GM12878 (cell line): ENCODE data around the gene GTSF1L. TPM values are rescaled to one million over a fixed set of nuclear protein-coding genes. Genes with fewer than 3 reads are reported as not detected.

Experiments used
- BACH1 ChIP-seq: fragments of 450-650 bp; IDR thresholded peaks from 2 replicates; pipeline ENCODE4 v1.6.1; 2017; ENCODE audit warnings: mild to moderate bottlenecking, borderline replicate concordance
- CTCF ChIP-seq, 3 experiments: IDR thresholded peaks in 2 of 3; conservative IDR thresholded peaks in 1 of 3; 2 replicates each; pipeline ENCODE4 v1.5.1; 2011; ENCODE audit warnings: low read depth in 3 of 3, low read length in 3 of 3, mild to moderate bottlenecking in 3 of 3, control low read depth in 2 of 3, moderate library complexity in 2 of 3, inconsistent platforms in 1 of 3, mixed read lengths in 1 of 3; ENCODE audit not compliant: control insufficient read depth in 2 of 3, insufficient read depth in 1 of 3; ENCODE audit errors: extremely low read depth in 1 of 3
- ETV6 ChIP-seq, 2 experiments: fragments of 450-650 bp in 1 of 2; IDR thresholded peaks in 1 of 2; conservative IDR thresholded peaks in 1 of 2; 2 replicates each; pipeline ENCODE4 v1.6.1; 2014; ENCODE audit warnings: antibody characterized with exemption in 1 of 2, borderline replicate concordance in 1 of 2, low read depth in 1 of 2, mild to moderate bottlenecking in 1 of 2, moderate library complexity in 1 of 2
- EZH2 ChIP-seq: IDR thresholded peaks from 2 replicates; pipeline ENCODE4 v1.6.1; 2012; ENCODE audit warnings: low read depth, mild to moderate bottlenecking, control low read depth, inconsistent platforms, low read length, borderline replicate concordance; ENCODE audit not compliant: control insufficient read depth
- FOXK2 ChIP-seq: fragments of 450-650 bp; IDR thresholded peaks from 2 replicates; pipeline ENCODE4 v1.6.1; 2017; ENCODE audit warnings: mild to moderate bottlenecking, moderate library complexity
- GATAD2B ChIP-seq: fragments of 450-650 bp; conservative IDR thresholded peaks from 2 replicates; pipeline ENCODE4 v1.6.1; 2017; ENCODE audit warnings: low read depth, mild to moderate bottlenecking, moderate library complexity
- HCFC1 ChIP-seq: fragments of 150-350 bp; IDR thresholded peaks from 2 replicates; pipeline ENCODE4 v1.6.1; 2014; ENCODE audit warnings: low read length
- IRF4 ChIP-seq: IDR thresholded peaks from 2 replicates; pipeline ENCODE4 v1.6.1; 2011; ENCODE audit warnings: low read depth, low read length
- KLF5 ChIP-seq: fragments of 450-650 bp; IDR thresholded peaks from 2 replicates; pipeline ENCODE4 v1.6.1; 2014; ENCODE audit warnings: mild to moderate bottlenecking; ENCODE audit not compliant: partially characterized antibody
- NFXL1 ChIP-seq: fragments of 450-650 bp; IDR thresholded peaks from 2 replicates; pipeline ENCODE4 v1.6.1; 2017; ENCODE audit warnings: antibody characterized with exemption, mild to moderate bottlenecking, borderline replicate concordance
- POLR2AphosphoS5 ChIP-seq: IDR thresholded peaks from 2 replicates; pipeline ENCODE4 v1.6.1; 2011; ENCODE audit warnings: mild to moderate bottlenecking, low read length, inconsistent platforms
- RCOR1 ChIP-seq: conservative IDR thresholded peaks from 2 replicates; pipeline ENCODE4 v1.6.1; 2012; ENCODE audit warnings: low read depth, low read length, improper control_type of control experiment
- RELB ChIP-seq: fragments of 450-650 bp; IDR thresholded peaks from 2 replicates; pipeline ENCODE4 v1.6.1; 2017; ENCODE audit warnings: low read depth, mild to moderate bottlenecking, moderate library complexity
- SPI1 ChIP-seq: IDR thresholded peaks from 2 replicates; pipeline ENCODE4 v1.6.1; 2011; ENCODE audit warnings: low read depth, mild to moderate bottlenecking, low read length, moderate library complexity, borderline replicate concordance; ENCODE audit not compliant: insufficient read depth
- TCF12 ChIP-seq: IDR thresholded peaks from 2 replicates; pipeline ENCODE4 v1.6.1; 2011; ENCODE audit warnings: low read depth, mild to moderate bottlenecking, low read length
- polyA plus RNA-seq, 11 experiments: library from polyadenylated mRNA; depleted of rRNA in 4 of 11; unstranded in 6 of 11; stranded (reverse) in 5 of 11; fragments of >200 nt; fragmentation: Nextera tagmentation in 4 of 11; fragmentation: Illumina TruSeq in 1 of 11; extraction: Ambion mirVana in 4 of 11; extraction: Trizol in 1 of 11; gene quantifications; 1 replicate in 1 of 11; 2 replicates in 10 of 11; pipeline versions ENCODE4 v1.2.1 to v1.2.3, GENCODE V29; 2011 to 2016; ENCODE audit warnings: inconsistent platforms in 2 of 11, missing spikeins in 2 of 11, low read depth in 1 of 11
- total RNA-seq, 4 experiments: library from RNA; depleted of rRNA in 3 of 4; stranded (reverse); fragments of >200 nt in 3 of 4; fragmentation: Illumina TruSeq in 1 of 4; extraction: Trizol in 1 of 4; gene quantifications; 2 replicates each; pipeline versions ENCODE4 v1.2.1 to v1.2.3, GENCODE V29; 2013 to 2021
- TF ChIP-seq, protein P1 (sequence below): fragments of 450-650 bp; IDR thresholded peaks from 2 replicates; pipeline ENCODE4 v1.6.1; 2016; ENCODE audit warnings: mild to moderate bottlenecking, moderate library complexity, borderline replicate concordance
- TF ChIP-seq, protein P2 (sequence below): fragments of 450-650 bp; IDR thresholded peaks from 2 replicates; pipeline ENCODE4 v1.6.1; 2017; ENCODE audit warnings: mild to moderate bottlenecking, moderate library complexity

GTSF1L gene
- total and polyA plus RNA-seq, 10 of the 15 experiments (the other 5 are each of a cell fraction or from before 2014, with no cell fraction given), result 0.56 to 2.4 (median 1.3) TPM

DNA sequence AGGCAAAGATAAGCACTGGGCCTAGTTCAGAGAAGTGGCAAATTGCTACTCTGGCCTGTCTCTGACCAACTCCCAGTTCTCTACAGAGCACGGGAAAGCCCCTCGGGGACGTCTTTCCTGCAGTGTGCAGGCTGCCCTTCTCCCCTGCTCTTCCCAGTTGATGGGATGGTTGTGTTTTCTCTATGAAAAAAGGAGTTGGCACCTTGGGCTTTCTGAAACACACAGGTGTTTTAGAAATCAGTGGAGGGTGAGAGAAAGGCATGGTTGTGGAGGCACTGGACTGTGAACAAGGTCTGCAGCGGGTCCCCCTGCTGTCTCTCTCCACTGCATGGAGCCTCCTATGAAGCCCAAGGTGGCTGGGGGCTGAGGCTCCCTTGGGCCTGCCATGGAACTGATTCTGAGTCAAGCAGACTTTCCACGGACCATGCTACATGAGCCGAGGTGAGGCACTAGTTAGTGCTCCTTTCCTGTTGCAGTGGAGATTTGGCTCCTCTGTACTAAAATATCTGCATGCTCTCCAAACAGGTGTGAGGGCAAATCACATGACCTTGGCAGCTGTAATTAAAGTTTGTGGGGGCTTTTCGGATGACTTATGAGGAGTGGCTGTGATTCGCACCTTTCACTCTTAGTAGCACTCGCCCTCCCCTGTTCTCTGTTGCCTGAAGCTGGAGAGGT, 16.3 kb downstream of the GTSF1L start (continued):
- TF ChIP-seq CTCF (IDR thresholded peaks at IDR 0.05 in 2 of 3, conservative IDR thresholded peaks at IDR 0.05 in 1 of 3; ENCODE audit: control insufficient read depth in 2 of 3, extremely low read depth in 1 of 3, insufficient read depth in 1 of 3, low read depth in 3 of 3, low read length in 3 of 3) (no peak), IRF4 (0 out of 2 replicates have a peak, but pooled peaks have one; percentile 27), BACH1 (no peak), SPI1 (peak; percentile 54; the same call in 1 of the 2 replicates), NFXL1 (no peak), GATAD2B (0 out of 2 replicates have a peak, but pooled peaks have one; percentile 35), RELB (peak; percentile 27), HCFC1 (no peak), TCF12 (peak; percentile 68; the same call in 1 of the 2 replicates), FOXK2 (no peak), EZH2 (no peak), RCOR1 (no peak), POLR2AphosphoS5 (0 out of 2 replicates have a peak, but pooled peaks have one; percentile 21), KLF5 (no peak), ETV6 (conservative IDR thresholded peaks at IDR 0.05 in 1 of 2, IDR thresholded peaks at IDR 0.05 in 1 of 2; ENCODE audit: borderline replicate concordance in 1 of 2, low read depth in 1 of 2) (no peak)
- TF ChIP-seq, protein P1, sequence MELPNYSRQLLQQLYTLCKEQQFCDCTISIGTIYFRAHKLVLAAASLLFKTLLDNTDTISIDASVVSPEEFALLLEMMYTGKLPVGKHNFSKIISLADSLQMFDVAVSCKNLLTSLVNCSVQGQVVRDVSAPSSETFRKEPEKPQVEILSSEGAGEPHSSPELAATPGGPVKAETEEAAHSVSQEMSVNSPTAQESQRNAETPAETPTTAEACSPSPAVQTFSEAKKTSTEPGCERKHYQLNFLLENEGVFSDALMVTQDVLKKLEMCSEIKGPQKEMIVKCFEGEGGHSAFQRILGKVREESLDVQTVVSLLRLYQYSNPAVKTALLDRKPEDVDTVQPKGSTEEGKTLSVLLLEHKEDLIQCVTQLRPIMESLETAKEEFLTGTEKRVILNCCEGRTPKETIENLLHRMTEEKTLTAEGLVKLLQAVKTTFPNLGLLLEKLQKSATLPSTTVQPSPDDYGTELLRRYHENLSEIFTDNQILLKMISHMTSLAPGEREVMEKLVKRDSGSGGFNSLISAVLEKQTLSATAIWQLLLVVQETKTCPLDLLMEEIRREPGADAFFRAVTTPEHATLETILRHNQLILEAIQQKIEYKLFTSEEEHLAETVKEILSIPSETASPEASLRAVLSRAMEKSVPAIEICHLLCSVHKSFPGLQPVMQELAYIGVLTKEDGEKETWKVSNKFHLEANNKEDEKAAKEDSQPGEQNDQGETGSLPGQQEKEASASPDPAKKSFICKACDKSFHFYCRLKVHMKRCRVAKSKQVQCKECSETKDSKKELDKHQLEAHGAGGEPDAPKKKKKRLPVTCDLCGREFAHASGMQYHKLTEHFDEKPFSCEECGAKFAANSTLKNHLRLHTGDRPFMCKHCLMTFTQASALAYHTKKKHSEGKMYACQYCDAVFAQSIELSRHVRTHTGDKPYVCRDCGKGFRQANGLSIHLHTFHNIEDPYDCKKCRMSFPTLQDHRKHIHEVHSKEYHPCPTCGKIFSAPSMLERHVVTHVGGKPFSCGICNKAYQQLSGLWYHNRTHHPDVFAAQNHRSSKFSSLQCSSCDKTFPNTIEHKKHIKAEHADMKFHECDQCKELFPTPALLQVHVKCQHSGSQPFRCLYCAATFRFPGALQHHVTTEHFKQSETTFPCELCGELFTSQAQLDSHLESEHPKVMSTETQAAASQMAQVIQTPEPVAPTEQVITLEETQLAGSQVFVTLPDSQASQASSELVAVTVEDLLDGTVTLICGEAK, result no peak
- TF ChIP-seq, protein P2, sequence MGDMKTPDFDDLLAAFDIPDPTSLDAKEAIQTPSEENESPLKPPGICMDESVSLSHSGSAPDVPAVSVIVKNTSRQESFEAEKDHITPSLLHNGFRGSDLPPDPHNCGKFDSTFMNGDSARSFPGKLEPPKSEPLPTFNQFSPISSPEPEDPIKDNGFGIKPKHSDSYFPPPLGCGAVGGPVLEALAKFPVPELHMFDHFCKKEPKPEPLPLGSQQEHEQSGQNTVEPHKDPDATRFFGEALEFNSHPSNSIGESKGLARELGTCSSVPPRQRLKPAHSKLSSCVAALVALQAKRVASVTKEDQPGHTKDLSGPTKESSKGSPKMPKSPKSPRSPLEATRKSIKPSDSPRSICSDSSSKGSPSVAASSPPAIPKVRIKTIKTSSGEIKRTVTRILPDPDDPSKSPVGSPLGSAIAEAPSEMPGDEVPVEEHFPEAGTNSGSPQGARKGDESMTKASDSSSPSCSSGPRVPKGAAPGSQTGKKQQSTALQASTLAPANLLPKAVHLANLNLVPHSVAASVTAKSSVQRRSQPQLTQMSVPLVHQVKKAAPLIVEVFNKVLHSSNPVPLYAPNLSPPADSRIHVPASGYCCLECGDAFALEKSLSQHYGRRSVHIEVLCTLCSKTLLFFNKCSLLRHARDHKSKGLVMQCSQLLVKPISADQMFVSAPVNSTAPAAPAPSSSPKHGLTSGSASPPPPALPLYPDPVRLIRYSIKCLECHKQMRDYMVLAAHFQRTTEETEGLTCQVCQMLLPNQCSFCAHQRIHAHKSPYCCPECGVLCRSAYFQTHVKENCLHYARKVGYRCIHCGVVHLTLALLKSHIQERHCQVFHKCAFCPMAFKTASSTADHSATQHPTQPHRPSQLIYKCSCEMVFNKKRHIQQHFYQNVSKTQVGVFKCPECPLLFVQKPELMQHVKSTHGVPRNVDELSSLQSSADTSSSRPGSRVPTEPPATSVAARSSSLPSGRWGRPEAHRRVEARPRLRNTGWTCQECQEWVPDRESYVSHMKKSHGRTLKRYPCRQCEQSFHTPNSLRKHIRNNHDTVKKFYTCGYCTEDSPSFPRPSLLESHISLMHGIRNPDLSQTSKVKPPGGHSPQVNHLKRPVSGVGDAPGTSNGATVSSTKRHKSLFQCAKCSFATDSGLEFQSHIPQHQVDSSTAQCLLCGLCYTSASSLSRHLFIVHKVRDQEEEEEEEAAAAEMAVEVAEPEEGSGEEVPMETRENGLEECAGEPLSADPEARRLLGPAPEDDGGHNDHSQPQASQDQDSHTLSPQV, result no peak
